Fibroblast of pulmonary artery (primary cell): ENCODE data around the gene HES5.
"Not testable (repeated sequence)": the region's sequence is repeated elsewhere in the genome, so short reads cannot be mapped to it uniquely, and the experiment has no call there.

ENCODE experiments used
- DNase-seq: peaks from one replicate; pipeline ENCODE4 v3.0.0-alpha.2; 2010; ENCODE audit warnings: low read depth
- H3K4me3 ChIP-seq: replicated peaks from 2 replicates; pipeline ENCODE4 v1.5.1; 2011; ENCODE audit warnings: low read depth, mild to moderate bottlenecking, control low read depth, low read length, moderate library complexity
- CTCF ChIP-seq: IDR thresholded peaks from 2 replicates; pipeline ENCODE4 v1.5.1; 2011; ENCODE audit warnings: mild to moderate bottlenecking, control low read depth, low read length, inconsistent platforms; ENCODE audit errors: missing control alignments

The HES5 gene

DNA sequence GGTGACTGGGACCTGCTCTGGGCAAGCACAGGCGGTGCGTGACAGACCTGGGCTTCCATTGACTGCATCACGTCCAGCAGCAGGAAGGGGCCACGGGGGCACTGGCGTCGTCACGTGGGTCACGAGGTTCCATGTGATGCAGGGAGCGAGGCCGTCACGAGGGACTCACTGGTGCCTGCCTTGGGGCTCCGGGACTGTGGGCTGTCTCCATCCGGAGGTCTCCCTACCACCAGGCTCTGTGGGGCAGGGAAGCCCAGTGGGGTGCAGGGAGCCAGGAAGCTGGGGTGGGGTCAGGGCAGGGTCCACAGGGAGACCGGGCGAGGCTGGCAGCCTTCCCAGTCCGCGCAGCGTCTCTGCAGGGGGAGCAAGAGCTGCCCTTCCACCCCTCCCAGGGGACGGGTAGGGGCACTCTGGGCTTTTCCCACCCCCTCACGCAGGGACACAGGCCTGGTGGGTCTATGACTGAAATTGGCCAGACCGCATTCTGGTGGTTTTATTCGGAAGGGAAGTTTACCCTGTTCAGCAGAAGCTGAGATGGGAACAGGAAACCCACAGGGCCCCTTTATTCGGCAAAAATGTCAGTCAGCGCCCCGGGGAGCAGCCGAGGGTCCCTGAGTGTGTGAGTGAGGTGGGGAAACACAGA, 25.7 kb upstream of the HES5 start:
- TF ChIP-seq CTCF: no peak
- H3K4me3 ChIP-seq: peak overlapping the region; percentile 54
- DNase-seq: no peak

DNA sequence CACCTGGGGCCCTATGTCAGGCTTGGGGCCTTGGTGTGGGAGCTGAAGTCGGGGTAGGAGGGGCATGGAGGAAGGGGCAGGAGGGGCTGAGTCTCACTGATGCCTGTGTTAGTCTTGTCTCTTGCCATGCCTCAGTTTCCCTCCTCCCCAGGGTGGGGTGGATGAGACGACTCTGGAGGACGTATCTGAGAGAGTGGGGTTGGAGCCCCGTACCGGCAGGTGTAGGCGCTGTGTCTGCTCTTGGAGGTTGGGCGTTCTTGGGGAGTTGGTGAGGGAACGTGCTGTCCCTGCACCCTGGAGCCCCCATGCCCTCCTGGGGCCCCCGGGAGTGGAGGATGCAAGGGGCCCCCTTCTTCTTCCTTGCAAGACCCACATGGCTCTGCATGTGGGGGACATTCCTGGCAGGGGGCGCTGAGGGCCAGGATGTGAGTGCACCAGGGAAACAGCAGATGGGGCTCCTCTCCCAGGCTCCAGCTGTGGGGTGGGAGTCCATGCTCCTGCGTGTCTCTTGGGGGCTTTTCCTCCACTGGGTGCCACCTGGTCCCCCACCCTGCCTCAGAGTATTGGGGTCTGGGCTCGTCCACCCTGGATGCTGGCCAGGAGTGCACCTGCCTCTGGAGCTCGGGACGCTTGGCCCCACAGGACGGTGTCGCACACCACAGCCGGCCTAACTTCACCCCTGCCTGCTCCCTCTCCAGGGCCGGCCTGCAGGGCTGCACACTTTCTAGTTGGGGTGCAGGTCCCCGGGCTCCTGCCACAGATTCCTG, 24.7 kb upstream of the HES5 start:
- H3K4me3 ChIP-seq: no peak overlapping the region
- peak; percentile 35 for TF ChIP-seq CTCF
- no peak for DNase-seq

DNA sequence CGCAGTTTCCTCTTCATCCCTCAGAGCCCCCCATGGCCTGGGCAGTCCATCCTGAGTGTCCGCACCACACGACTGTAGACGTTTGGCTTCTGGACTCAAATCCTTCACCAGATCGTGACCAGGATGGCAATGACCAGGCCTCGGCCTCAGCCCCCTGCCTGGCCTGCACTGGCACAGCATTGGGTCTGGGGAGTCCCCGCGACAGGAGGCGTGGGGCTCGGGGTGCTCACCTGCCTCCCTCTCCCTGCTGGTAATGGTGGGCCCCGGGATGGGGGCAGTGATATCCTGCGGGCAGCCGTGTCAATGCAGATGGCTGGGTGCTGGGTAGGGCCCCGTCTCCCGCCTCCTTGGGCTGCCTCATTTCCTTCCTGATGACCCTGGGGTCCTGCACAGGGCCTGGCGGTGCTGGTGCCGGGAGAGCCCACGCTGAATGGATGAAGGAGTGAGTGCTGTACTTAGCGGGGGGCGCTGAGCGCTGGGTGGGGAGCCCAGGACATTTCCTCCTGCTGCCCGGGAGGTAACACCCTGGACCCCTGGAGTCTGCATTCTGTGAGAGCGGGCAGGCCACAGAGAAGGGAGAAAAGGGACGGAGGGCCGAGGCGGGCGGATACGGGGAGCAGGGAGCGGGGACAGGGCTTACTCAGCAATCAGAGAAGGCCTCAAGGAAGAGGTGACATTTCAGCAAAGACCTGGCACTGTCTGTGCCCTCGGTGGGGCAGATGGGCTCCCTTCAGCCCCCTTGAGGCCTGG, 24.0 kb upstream of the HES5 start:
- no peak overlapping the region for H3K4me3 ChIP-seq
- no peak for TF ChIP-seq CTCF
- DNase-seq: no peak

- H3K4me3 ChIP-seq, DNase-seq: not testable (repeated sequence)
Observed at GRCh38 chr1:2553076-2553475, 23.0 kb upstream of the HES5 start.

DNA sequence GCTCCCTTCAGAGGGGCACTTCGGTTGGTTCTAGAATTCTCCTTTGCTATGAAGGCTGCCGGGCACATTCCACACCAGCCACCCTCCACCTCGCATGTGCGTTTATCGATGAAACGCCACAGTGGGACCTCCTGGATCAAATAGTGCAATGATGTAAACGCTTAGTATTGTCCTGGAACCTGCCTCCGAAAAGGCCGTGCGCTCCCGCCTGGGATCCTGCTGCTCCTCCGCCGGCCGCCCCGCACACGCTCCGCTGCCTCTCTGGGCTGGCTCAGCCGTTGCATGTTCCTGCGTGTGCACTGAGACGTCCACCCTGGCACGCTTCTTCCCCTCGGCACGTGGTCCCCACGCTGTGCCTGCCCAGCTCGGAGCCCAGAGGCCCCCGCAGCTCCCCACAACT, 22.1 kb upstream of the HES5 start:
- TF ChIP-seq CTCF: no peak
- H3K4me3 ChIP-seq: no peak overlapping the region
- DNase-seq: no peak

- DNase-seq, H3K4me3 ChIP-seq: not testable (repeated sequence)
Observed at GRCh38 chr1:2551544-2551943, 21.5 kb upstream of the HES5 start.

GRCh38 chr1:2550309-2550861, 20.3 kb upstream of the HES5 start:
- not testable (repeated sequence) for DNase-seq

DNA sequence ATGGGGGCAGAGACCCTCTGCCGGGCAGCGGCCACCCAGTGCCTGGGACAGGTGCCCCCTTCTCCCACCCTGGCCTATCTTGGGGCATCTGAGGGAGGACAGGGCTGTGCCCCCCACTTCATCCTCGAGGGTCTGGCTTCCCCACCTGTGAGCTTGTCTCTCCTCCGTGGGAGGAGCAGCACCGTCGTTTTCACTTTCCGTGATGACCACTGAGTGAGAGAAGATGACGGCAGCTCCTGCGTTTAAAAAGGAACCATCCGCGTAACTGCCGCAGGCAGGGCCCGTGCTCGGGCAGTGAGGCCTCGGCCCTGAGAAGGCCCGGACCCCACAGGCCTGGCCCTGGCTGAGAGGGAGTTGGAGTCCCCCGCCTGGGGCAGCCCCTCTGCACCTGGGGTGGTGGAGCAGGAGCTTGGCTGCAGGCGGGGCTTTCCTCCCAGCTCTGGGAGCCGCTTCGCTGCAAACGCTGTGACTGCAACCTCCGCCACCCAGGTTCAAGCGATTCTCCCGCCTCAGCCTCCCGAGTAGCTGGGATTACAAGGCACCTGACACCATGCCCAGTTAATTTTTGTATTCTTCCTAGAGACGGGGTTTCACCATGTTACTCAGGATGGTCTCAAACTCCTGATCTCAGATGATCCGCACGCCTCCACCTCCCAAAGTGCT, 19.4 kb upstream of the HES5 start:
- not testable (repeated sequence) for H3K4me3 ChIP-seq, DNase-seq

More at GRCh38 chr1:2550309-2550861, 20.3 kb upstream of the HES5 start:
- H3K4me3 ChIP-seq: not testable (repeated sequence)
